ENCODE data around the gene CEP112.

The CEP112 gene

DNA sequence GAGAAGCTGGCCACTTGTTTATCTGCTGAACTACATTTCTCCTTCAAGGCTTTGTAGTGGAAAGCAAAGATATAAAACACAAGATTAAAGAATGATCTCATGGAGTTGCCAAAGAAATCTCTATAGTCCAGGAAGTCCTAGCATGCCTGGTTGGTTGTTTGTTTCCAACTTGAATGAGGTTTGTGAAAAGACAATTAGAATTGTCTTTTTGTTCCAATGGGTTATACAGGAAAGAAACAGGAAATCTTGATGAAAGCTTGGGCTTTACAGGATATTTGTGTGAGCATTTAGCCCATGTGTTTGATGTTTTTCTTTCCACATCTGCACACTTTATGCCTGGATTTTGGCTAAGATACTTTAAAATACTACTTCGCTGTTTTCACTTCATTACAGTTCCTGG is 273.4 kb downstream of the CEP112 start:
- FAIRE-seq: no peak

DNA sequence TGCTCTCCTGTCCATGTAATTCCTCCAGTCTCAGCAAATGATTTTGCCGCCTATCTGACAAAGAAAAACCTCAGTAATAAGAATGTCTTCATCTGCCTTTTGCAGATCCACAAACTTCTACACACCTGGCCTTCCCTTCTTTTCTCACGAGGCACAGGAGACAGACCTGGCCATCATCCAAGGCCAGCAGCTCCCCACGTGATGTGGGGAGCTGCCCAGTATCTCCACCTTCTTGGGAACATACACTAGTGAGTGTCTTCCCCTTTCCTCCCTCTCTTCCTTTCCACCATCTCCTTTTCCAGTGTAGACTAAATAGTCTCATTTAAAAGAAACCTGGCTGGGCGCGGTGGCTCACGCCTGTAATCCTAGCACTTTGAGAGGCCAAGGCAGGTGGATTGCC is 274.4 kb downstream of the CEP112 start:
- no peak for FAIRE-seq

- no peak for FAIRE-seq
These were observed 275.5 kb downstream of the CEP112 start for GRCh38 chr17:65916425-65916824.

DNA sequence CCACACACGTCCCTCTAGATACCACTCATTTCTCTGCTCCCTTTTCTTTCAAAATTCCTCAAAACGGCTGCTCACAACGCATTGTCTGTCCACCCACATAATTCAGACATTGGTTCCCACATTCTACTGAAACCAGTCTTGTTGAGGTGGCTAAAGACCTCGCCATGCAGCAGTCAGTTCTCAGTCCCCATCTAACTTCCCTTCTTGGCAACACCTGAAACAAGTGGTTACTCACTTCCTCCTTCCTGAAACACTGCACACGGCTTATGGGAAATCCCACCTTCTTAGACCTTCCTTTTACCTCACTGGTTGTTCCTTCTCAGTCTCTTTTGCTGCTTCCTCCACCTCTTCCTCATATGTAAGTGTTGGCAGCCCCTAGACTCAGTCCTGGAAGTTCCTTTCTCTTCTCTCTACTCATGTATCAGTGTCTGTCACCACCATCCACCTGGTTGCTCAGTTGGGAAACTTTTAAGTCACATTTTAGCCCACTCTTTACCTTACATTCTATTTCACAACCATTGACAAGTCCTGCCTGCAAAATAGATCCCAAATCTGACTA is 277.1 kb downstream of the CEP112 start:
- no peak for FAIRE-seq

- no peak for FAIRE-seq
These were observed 278.5 kb downstream of the CEP112 start for GRCh38 chr17:65913326-65913850.

GRCh38 chr17:65910836-65911235 is 281.1 kb downstream of the CEP112 start:
- FAIRE-seq: no peak

DNA sequence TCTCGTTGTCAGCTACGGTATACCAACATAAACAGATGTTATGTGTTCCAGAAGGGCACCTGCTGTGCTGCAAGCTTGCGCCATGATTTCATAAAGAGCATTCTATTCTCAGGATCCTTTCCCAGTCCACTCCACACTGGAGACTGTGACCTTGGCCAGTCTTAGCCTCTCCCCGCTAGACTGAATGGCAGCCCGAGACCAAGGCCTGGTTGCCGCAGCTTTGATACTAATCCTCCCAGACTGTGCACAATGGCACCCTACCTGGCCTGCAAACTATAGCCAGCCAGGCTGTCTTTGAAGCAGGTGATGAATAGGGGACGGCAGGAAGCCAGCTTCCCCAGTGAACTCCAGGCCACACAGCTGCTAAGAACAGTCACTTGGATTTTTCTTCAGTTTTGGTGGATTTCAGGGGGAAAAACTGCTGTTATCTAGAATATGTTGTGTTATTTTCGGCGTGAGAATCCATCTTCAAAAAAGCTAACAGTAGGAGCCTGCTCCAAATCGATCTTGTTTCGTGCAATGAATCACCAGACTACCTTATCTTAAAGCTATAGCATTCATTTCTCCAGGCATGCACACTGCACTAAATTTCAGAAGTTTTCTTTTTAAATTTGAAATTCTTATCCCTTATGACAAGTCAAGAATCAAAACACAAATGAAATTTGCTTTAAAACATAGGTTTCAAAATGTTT is 289.0 kb downstream of the CEP112 start:
- no peak for FAIRE-seq

DNA sequence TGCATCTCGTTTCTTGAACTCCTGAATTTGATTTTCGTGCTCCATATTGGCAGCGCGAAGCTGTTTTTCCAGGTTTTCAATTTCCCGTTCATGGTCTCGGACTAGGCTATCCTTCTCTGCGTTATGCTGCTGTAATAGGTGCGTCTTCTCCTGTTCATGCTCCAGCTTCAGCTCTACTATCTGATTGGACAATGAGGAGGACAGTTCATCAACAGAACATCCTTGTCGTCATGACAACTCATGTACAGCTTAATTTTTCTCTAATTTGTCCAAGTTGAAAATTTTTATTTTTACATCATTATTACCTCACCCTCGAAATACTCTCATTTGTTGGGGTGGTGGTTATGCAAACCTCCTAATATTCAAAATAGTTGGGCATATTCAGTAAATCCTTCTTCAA is 289.8 kb downstream of the CEP112 start:
- FAIRE-seq: no peak

GRCh38 chr17:65901394-65901793 is 290.5 kb downstream of the CEP112 start:
- no peak for FAIRE-seq

DNA sequence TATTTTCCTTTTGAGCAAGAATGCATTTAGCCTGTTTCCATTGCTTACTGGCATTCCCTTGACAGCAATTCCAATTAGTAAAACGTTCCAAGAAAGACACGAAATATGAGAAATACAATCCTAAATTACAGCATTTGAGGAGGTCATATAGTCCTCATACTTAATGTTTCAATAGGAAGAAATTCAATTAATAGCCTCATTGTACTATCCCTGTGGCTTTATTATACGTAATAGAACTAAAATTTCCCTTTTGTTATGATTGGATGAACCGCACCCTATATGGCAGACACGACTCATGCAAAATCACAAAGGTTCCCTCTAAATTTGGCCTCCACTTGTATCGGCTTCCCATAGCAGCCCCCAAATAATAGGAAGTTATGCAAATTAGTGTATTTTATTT is 291.7 kb downstream of the CEP112 start:
- FAIRE-seq: no peak

- no peak for FAIRE-seq
These were observed 293.3 kb downstream of the CEP112 start for GRCh38 chr17:65898651-65899050.

GRCh38 chr17:65896889-65897288 is 295.0 kb downstream of the CEP112 start:
- FAIRE-seq: no peak

DNA sequence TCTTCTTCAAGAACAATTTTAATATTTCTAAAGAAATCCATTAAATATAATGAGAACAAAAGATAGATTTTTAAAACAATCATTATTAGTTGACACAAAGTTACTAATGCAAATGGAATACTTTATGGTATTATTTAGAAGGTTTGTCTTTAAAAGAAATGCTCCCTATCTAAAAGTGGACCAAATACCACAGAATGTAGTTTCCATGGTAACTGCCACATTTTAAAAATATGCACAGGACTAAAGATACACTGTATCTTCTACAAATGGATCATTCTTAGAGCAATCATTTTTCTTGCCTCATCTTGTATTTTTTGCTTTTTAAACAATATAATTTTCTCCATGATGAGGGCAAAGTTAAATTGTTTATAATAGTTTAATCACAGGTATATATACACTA is 296.0 kb downstream of the CEP112 start:
- FAIRE-seq: no peak

- FAIRE-seq: no peak
These were observed 298.1 kb downstream of the CEP112 start for GRCh38 chr17:65893692-65894279.

- no peak for FAIRE-seq
These were observed 299.0 kb downstream of the CEP112 start for GRCh38 chr17:65892912-65893377.

GRCh38 chr17:65891231-65891735 is 300.6 kb downstream of the CEP112 start:
- FAIRE-seq: no peak

DNA sequence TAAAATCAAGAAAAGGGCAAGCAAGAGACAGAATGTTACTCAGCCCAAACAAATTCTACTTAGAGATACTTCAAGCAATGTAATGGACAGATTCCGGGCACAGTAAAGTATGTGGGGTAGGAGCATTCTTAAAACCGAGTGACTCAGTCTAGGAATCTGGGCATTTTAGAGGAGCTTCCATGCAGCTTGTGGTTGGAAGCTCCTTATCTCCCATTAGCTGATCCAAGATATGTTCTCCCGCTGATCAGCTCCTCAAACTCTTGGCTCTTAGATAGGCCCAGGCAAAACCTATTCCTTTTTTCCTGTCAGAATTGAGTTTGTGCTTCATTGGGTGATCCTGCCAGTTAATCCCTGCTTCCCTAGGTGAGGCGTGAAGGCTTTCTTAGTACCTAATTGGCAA is 303.3 kb downstream of the CEP112 start:
- FAIRE-seq: no peak

DNA sequence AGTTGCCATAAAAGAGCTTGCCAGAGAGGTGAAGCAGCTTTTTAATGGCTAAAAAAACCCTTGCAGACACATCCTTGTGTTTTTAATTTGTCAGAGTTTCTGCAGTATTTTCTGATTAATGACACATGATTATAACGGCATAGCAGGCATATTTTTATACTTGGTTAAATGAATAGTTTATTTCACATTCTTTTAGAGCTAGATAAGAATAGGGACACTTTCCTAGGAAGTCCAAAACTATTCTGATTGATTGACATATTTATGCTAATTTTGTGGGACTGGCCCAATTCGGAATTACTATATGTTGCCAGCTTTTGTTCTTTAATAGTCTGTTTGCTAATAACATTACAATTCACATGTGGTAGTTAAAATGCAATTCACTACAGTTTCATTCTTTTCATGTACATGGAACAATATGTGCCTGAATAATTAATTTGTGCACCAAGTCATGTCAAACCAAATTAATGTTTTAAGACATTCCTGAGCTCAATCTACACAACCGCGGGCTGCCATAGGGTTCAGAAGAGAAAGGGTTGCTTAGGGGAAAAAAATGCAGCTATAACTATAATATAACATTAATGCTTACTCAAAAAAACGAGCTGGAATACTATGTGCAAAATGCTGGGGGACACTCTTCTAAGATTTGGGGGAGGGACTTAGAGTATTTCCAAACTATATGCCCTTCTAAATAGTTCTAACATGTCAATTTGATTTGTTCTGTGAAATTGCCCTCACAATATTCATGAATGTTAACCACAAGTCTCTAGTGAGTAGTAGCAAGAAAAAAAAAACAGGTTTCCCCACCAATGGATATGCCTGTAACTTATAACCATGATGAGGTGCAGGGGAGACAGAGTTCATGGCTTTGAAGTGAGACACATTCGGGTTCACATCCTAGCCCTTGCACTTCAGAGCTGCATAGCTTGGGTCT is 305.4 kb downstream of the CEP112 start:
- no peak for FAIRE-seq

GRCh38 chr17:65885541-65886312 is 306.2 kb downstream of the CEP112 start:
- FAIRE-seq: no peak

- no peak for FAIRE-seq
These were observed 314.9 kb downstream of the CEP112 start for GRCh38 chr17:65876985-65877384.

GRCh38 chr17:65868881-65869280 is 323.1 kb downstream of the CEP112 start:
- no peak for FAIRE-seq

DNA sequence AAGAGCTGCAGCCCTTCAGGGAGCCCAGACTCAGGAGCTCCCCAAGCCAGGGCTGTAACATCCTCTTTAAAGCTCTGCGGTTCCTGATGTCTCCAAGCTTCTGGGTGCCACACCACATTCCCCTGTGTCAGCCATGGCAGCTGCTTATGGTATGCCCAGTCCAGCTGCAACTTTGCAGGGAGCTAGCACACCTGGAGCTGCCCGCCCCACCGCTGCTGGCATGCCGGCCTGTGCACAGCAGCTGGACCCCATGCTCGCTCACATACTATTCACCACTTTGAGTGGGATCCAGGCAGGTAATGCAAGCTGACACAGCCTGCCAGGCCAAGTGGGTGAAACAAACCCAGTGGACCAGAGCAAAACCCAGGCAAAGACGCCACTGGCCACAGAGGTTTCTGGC is 324.9 kb downstream of the CEP112 start:
- no peak for FAIRE-seq
